GM23338 (cell line): ENCODE results near the gene PEX16. TPM values are rescaled to one million over a fixed set of nuclear protein-coding genes. Genes with fewer than 3 reads are reported as not detected.

ENCODE experiments used
- ATAC-seq: fragments of 200-7000 bp; cut with Tn5 transposase; 3 replicates; pipeline ENCODE4 v1.9.1; 2020
- DNase-seq: peaks from one replicate; pipeline ENCODE4 v3.0.0-alpha.2; 2015; ENCODE audit warnings: low spot score
- H2AFZ ChIP-seq: fragments of 200-600 bp; sonication (generic); 2 replicates; pipeline ENCODE4 v1.8.0; 2016; ENCODE audit warnings: antibody characterized with exemption, mild to moderate bottlenecking, moderate library complexity
- H3F3A ChIP-seq: fragments of 200-600 bp; sonication (generic); replicated peaks from 2 replicates; pipeline ENCODE4 v1.8.0; 2017; ENCODE audit warnings: antibody characterized with exemption, mixed run types, low read depth
- H3K27ac ChIP-seq: fragments of 200-600 bp; sonication (generic); 2 replicates; pipeline ENCODE4 v1.6.1; 2016; ENCODE audit warnings: low read depth
- H3K27me3 ChIP-seq: fragments of 200-600 bp; sonication (generic); 2 replicates; pipeline ENCODE4 v1.8.0; 2016; ENCODE audit warnings: mild to moderate bottlenecking, mixed run types, moderate library complexity; ENCODE audit not compliant: insufficient read depth
- H3K36me3 ChIP-seq: fragments of 200-600 bp; sonication (generic); 2 replicates; pipeline ENCODE4 v1.8.0; 2016; ENCODE audit warnings: mild to moderate bottlenecking; ENCODE audit not compliant: insufficient read depth
- H3K4me1 ChIP-seq: fragments of 200-600 bp; sonication (generic); 2 replicates; pipeline ENCODE4 v1.8.0; 2016; ENCODE audit warnings: mild to moderate bottlenecking, moderate library complexity; ENCODE audit not compliant: insufficient read depth
- H3K4me2 ChIP-seq: fragments of 200-600 bp; sonication (generic); 2 replicates; pipeline ENCODE4 v1.7.1; 2017; ENCODE audit warnings: mixed run types
- H3K4me3 ChIP-seq: fragments of 200-600 bp; sonication (generic); 2 replicates; pipeline ENCODE4 v1.6.1; 2016; ENCODE audit warnings: mixed run types
- H3K79me2 ChIP-seq: fragments of 200-600 bp; sonication (generic); replicated peaks from 2 replicates; pipeline ENCODE4 v1.8.0; 2017; ENCODE audit warnings: mild to moderate bottlenecking; ENCODE audit not compliant: insufficient read depth
- H3K9me2 ChIP-seq: fragments of 200-600 bp; sonication (generic); 2 replicates; pipeline ENCODE4 v1.8.0; 2017; ENCODE audit not compliant: insufficient read depth
- H4K20me1 ChIP-seq: fragments of 200-600 bp; sonication (generic); replicated peaks from 2 replicates; pipeline ENCODE4 v1.8.0; 2017; ENCODE audit warnings: mild to moderate bottlenecking; ENCODE audit not compliant: insufficient read depth
- H3K27ac Mint-ChIP-seq: 2 replicates; pipeline ENCODE4 v1.8.0; 2020; ENCODE audit warnings: inconsistent platforms, mild to moderate bottlenecking, moderate library complexity, mixed read lengths
- H3K27me3 Mint-ChIP-seq: 3 replicates; pipeline ENCODE4 v1.8.0; 2022; ENCODE audit warnings: low read depth, mild to moderate bottlenecking, moderate library complexity, mixed read lengths, inconsistent platforms; ENCODE audit not compliant: insufficient read depth, poor library complexity
- H3K36me3 Mint-ChIP-seq: 3 replicates; pipeline ENCODE4 v1.8.0; 2021; ENCODE audit warnings: low read depth, mild to moderate bottlenecking, inconsistent platforms, moderate library complexity, mixed read lengths
- H3K4me1 Mint-ChIP-seq: 3 replicates; pipeline ENCODE4 v1.8.0; 2020; ENCODE audit warnings: mild to moderate bottlenecking, inconsistent platforms, mixed read lengths
- H3K4me3 Mint-ChIP-seq: 3 replicates; pipeline ENCODE4 v1.8.0; 2021; ENCODE audit warnings: moderate library complexity, mild to moderate bottlenecking, inconsistent platforms, mixed read lengths
- H3K9me3 Mint-ChIP-seq: 3 replicates; pipeline ENCODE4 v1.8.0; 2020; ENCODE audit warnings: moderate library complexity, mild to moderate bottlenecking, inconsistent platforms, mixed read lengths
- CREB1 ChIP-seq: fragments of 250-450 bp; sonication (Bioruptor Pico); IDR thresholded peaks from 2 replicates; pipeline ENCODE4 v1.5.0; 2020; ENCODE audit warnings: low read depth, mild to moderate bottlenecking, moderate library complexity
- EZH2 ChIP-seq: fragments of 200-600 bp; sonication (generic); IDR thresholded peaks from one replicate; pipeline ENCODE4 v1.8.0; 2017; ENCODE audit warnings: antibody characterized with exemption, mild to moderate bottlenecking, low read depth; ENCODE audit not compliant: unreplicated experiment
- EZH2phosphoT487 ChIP-seq: fragments of 200-600 bp; sonication (generic); IDR thresholded peaks from one replicate; pipeline ENCODE4 v1.8.1; 2018; ENCODE audit warnings: antibody characterized with exemption; ENCODE audit not compliant: unreplicated experiment
- JUNB ChIP-seq: IDR thresholded peaks from one replicate; pipeline ENCODE4 v1.6.1; 2016; ENCODE audit warnings: antibody characterized with exemption; ENCODE audit not compliant: unreplicated experiment
- NANOG ChIP-seq: IDR thresholded peaks from 2 replicates; pipeline ENCODE4 v1.6.1; 2016; ENCODE audit warnings: antibody characterized with exemption, borderline replicate concordance
- POLR2AphosphoS5 ChIP-seq: IDR thresholded peaks from 2 replicates; pipeline ENCODE4 v1.6.1; 2016; ENCODE audit warnings: antibody characterized with exemption, low read depth
- STAT1 ChIP-seq: IDR thresholded peaks from one replicate; pipeline ENCODE4 v1.6.1; 2016; ENCODE audit warnings: antibody characterized with exemption; ENCODE audit not compliant: unreplicated experiment
- ZNF114 ChIP-seq: fragments of 250-450 bp; sonication (Bioruptor Pico); IDR thresholded peaks from 2 replicates; pipeline ENCODE4 v1.5.0; 2020; ENCODE audit warnings: mild to moderate bottlenecking, moderate library complexity
- ZNF331 ChIP-seq: fragments of 250-450 bp; sonication (Bioruptor Pico); IDR thresholded peaks from 2 replicates; pipeline ENCODE4 v1.5.0; 2020; ENCODE audit warnings: low read depth, mild to moderate bottlenecking, moderate library complexity
- polyA plus RNA-seq: library from polyadenylated mRNA; unstranded; fragments of >200 nt; fragmentation: Nextera tagmentation; extraction: Ambion mirVana; gene quantifications from 2 replicates; pipeline ENCODE4 v1.2.1, GENCODE V29; 2016
- total RNA-seq: library from RNA; depleted of rRNA; stranded (reverse); fragments of >200 nt; shearing (Covaris generic); gene quantifications from 2 replicates; pipeline ENCODE4 v1.2.3, GENCODE V29; 2014
- TF ChIP-seq, protein P1 (sequence below): fragments of 250-450 bp; sonication (Bioruptor Pico); IDR thresholded peaks from 2 replicates; pipeline ENCODE4 v1.5.0; 2020; ENCODE audit warnings: mild to moderate bottlenecking, moderate library complexity
- TF ChIP-seq, protein P2 (sequence below), 2 experiments: fragments of 200-600 bp in 1 of 2; sonication (generic) in 1 of 2; conservative IDR thresholded peaks; 2 replicates each; pipeline versions ENCODE4 v1.5.1 to v1.6.1; 2016 to 2017; ENCODE audit warnings: antibody characterized with exemption in 2 of 2, low read depth in 2 of 2, mild to moderate bottlenecking in 2 of 2, moderate library complexity in 1 of 2
- TF ChIP-seq, protein P3 (sequence below): IDR thresholded peaks from 2 replicates; pipeline ENCODE4 v1.6.1; 2016; ENCODE audit warnings: antibody characterized with exemption

Gene PEX16
- total and polyA plus RNA-seq, 2 experiments from 2014 or later = 23.3 to 34.1 TPM

DNA sequence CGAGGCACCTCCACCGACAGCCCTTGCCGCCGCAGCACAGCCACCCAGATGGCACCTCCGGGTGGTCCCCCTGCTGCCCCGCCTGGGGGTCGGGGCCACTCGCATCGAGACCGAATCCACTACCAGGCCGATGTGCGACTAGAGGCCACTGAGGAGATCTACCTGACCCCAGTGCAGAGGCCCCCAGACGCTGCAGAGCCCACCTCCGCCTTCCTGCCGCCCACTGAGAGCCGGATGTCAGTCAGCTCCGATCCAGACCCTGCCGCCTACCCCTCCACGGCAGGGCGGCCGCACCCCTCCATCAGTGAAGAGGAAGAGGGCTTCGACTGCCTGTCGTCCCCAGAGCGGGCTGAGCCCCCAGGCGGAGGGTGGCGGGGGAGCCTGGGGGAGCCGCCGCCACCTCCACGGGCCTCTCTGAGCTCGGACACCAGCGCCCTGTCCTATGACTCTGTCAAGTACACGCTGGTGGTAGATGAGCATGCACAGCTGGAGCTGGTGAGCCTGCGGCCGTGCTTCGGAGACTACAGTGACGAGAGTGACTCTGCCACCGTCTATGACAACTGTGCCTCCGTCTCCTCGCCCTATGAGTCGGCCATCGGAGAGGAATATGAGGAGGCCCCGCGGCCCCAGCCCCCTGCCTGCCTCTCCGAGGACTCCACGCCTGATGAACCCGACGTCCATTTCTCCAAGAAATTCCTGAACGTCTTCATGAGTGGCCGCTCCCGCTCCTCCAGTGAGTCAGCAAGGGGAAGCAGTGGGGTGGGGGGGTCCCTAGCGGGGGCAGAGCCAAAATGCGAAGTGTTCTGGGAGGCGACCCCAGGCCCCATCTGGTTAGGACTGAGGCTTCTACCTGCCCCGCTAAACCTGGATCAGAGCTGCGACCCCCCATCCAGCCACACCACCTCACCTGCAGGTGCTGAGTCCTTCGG is 15.0 kb downstream of the PEX16 start:
- DNase-seq = no peak
- no peak overlapping the region for H3K27ac Mint-ChIP-seq
- peaks cover 3% of the 10 kb centered on the region; the same call in 1 of the 2 replicates for H3K27me3 ChIP-seq
- H2AFZ ChIP-seq = no peak overlapping the region
- no peaks in the 10 kb centered on the region for H3K9me3 Mint-ChIP-seq
- TF ChIP-seq EZH2 = no peak
- TF ChIP-seq, protein P1, sequence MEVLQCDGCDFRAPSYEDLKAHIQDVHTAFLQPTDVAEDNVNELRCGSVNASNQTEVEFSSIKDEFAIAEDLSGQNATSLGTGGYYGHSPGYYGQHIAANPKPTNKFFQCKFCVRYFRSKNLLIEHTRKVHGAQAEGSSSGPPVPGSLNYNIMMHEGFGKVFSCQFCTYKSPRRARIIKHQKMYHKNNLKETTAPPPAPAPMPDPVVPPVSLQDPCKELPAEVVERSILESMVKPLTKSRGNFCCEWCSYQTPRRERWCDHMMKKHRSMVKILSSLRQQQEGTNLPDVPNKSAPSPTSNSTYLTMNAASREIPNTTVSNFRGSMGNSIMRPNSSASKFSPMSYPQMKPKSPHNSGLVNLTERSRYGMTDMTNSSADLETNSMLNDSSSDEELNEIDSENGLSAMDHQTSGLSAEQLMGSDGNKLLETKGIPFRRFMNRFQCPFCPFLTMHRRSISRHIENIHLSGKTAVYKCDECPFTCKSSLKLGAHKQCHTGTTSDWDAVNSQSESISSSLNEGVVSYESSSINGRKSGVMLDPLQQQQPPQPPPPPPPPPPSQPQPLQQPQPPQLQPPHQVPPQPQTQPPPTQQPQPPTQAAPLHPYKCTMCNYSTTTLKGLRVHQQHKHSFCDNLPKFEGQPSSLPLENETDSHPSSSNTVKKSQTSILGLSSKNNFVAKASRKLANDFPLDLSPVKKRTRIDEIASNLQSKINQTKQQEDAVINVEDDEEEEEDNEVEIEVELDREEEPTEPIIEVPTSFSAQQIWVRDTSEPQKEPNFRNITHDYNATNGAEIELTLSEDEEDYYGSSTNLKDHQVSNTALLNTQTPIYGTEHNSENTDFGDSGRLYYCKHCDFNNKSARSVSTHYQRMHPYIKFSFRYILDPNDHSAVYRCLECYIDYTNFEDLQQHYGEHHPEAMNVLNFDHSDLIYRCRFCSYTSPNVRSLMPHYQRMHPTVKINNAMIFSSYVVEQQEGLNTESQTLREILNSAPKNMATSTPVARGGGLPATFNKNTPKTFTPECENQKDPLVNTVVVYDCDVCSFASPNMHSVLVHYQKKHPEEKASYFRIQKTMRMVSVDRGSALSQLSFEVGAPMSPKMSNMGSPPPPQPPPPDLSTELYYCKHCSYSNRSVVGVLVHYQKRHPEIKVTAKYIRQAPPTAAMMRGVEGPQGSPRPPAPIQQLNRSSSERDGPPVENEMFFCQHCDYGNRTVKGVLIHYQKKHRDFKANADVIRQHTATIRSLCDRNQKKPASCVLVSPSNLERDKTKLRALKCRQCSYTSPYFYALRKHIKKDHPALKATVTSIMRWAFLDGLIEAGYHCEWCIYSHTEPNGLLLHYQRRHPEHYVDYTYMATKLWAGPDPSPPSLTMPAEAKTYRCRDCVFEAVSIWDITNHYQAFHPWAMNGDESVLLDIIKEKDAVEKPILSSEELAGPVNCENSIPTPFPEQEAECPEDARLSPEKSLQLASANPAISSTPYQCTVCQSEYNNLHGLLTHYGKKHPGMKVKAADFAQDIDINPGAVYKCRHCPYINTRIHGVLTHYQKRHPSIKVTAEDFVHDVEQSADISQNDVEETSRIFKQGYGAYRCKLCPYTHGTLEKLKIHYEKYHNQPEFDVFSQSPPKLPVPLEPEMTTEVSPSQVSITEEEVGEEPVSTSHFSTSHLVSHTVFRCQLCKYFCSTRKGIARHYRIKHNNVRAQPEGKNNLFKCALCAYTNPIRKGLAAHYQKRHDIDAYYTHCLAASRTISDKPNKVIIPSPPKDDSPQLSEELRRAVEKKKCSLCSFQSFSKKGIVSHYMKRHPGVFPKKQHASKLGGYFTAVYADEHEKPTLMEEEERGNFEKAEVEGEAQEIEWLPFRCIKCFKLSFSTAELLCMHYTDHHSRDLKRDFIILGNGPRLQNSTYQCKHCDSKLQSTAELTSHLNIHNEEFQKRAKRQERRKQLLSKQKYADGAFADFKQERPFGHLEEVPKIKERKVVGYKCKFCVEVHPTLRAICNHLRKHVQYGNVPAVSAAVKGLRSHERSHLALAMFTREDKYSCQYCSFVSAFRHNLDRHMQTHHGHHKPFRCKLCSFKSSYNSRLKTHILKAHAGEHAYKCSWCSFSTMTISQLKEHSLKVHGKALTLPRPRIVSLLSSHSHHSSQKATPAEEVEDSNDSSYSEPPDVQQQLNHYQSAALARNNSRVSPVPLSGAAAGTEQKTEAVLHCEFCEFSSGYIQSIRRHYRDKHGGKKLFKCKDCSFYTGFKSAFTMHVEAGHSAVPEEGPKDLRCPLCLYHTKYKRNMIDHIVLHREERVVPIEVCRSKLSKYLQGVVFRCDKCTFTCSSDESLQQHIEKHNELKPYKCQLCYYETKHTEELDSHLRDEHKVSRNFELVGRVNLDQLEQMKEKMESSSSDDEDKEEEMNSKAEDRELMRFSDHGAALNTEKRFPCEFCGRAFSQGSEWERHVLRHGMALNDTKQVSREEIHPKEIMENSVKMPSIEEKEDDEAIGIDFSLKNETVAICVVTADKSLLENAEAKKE (CRISPR knock-in tag) = no peak
- TF ChIP-seq, protein P2, sequence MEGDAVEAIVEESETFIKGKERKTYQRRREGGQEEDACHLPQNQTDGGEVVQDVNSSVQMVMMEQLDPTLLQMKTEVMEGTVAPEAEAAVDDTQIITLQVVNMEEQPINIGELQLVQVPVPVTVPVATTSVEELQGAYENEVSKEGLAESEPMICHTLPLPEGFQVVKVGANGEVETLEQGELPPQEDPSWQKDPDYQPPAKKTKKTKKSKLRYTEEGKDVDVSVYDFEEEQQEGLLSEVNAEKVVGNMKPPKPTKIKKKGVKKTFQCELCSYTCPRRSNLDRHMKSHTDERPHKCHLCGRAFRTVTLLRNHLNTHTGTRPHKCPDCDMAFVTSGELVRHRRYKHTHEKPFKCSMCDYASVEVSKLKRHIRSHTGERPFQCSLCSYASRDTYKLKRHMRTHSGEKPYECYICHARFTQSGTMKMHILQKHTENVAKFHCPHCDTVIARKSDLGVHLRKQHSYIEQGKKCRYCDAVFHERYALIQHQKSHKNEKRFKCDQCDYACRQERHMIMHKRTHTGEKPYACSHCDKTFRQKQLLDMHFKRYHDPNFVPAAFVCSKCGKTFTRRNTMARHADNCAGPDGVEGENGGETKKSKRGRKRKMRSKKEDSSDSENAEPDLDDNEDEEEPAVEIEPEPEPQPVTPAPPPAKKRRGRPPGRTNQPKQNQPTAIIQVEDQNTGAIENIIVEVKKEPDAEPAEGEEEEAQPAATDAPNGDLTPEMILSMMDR (conservative IDR thresholded peaks at IDR 0.05; ENCODE audit: low read depth in 2 of 2) = no peak
- TF ChIP-seq ZNF331 = no peak
- no peak for TF ChIP-seq STAT1
- TF ChIP-seq JUNB = no peak
- TF ChIP-seq, protein P3, sequence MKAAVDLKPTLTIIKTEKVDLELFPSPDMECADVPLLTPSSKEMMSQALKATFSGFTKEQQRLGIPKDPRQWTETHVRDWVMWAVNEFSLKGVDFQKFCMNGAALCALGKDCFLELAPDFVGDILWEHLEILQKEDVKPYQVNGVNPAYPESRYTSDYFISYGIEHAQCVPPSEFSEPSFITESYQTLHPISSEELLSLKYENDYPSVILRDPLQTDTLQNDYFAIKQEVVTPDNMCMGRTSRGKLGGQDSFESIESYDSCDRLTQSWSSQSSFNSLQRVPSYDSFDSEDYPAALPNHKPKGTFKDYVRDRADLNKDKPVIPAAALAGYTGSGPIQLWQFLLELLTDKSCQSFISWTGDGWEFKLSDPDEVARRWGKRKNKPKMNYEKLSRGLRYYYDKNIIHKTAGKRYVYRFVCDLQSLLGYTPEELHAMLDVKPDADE = no peak
- TF ChIP-seq POLR2AphosphoS5 = no peak
- no peak for TF ChIP-seq CREB1 (CRISPR knock-in tag)
- TF ChIP-seq EZH2phosphoT487 = no peak
- TF ChIP-seq NANOG = no peak
- TF ChIP-seq ZNF114 (CRISPR knock-in tag) = no peak
- no peaks in the 10 kb centered on the region for H3F3A ChIP-seq
- H3K4me2 ChIP-seq = no peak overlapping the region
- no peak overlapping the region for H3K4me3 Mint-ChIP-seq
- no peak for ATAC-seq
- H3K27ac ChIP-seq = no peak overlapping the region
- H3K36me3 Mint-ChIP-seq = peaks cover 19% of the 10 kb centered on the region
- H4K20me1 ChIP-seq = peaks cover 6% of the 10 kb centered on the region
- H3K4me3 ChIP-seq = no peak overlapping the region
- H3K79me2 ChIP-seq = no peaks in the 10 kb centered on the region; the same call in 1 of the 2 replicates
- H3K4me1 Mint-ChIP-seq = peaks cover 14% of the 10 kb centered on the region
- H3K9me2 ChIP-seq = no peaks in the 10 kb centered on the region
- H3K27me3 Mint-ChIP-seq = peaks cover 22% of the 10 kb centered on the region
- H3K4me1 ChIP-seq = peaks cover 6% of the 10 kb centered on the region; the same call in 1 of the 2 replicates
- H3K36me3 ChIP-seq = no peaks in the 10 kb centered on the region
